HFFc6 (cell line): Measurements from ENCODE around the gene TMEM132D. TPM values are rescaled to one million over a fixed set of nuclear protein-coding genes. Genes with fewer than 3 reads are reported as not detected.

Experiments used
- DNase-seq: peaks from one replicate; pipeline ENCODE4 v3.0.0-alpha.2; 2018
- H3K27ac Mint-ChIP-seq: 2 replicates; pipeline ENCODE4 v1.8.0; 2020; ENCODE audit warnings: mild to moderate bottlenecking, mixed read lengths
- H3K27me3 Mint-ChIP-seq: 2 replicates; pipeline ENCODE4 v1.8.0; 2021; ENCODE audit warnings: mild to moderate bottlenecking, moderate library complexity, mixed read lengths; ENCODE audit not compliant: insufficient read depth
- H3K36me3 Mint-ChIP-seq: 2 replicates; pipeline ENCODE4 v1.8.0; 2021; ENCODE audit warnings: low read depth, mixed read lengths
- H3K4me1 Mint-ChIP-seq: 2 replicates; pipeline ENCODE4 v1.8.0; 2020; ENCODE audit warnings: low read depth, mixed read lengths
- H3K4me3 Mint-ChIP-seq: 2 replicates; pipeline ENCODE4 v1.8.0; 2020; ENCODE audit warnings: mild to moderate bottlenecking, moderate library complexity, mixed read lengths
- H3K9me3 Mint-ChIP-seq: 2 replicates; pipeline ENCODE4 v1.8.0; 2020; ENCODE audit warnings: mild to moderate bottlenecking, mixed read lengths
- total RNA-seq, 6 experiments: library from RNA; stranded (reverse); fragmentation: NEBNext Ultra II Directional; extraction: Animal tissue kit (Norgen Biotek cat#: 25700); gene quantifications; 2 replicates in 1 of 6; 3 replicates in 5 of 6; pipeline ENCODE4 v1.2.3, GENCODE V29; 2021
- TF ChIP-seq, protein P1 (sequence below): fragments of 200-600 bp; sonication (generic); IDR thresholded peaks from 2 replicates; pipeline ENCODE4 v1.5.0; 2021; ENCODE audit warnings: antibody characterized with exemption, mild to moderate bottlenecking

TMEM132D gene
- total RNA-seq, 6 experiments from 2014 or later: not detected

- Mint-ChIP-seq H3K27me3 (no peaks in the 10 kb centered on the region), H3K4me3 (no peak overlapping the region), H3K4me1 (no peaks in the 10 kb centered on the region), H3K9me3 (peaks cover 68% of the 10 kb centered on the region), H3K27ac (no peak overlapping the region), H3K36me3 (0 out of 2 replicates have a peak, but pooled peaks cover 5% of the 10 kb centered on the region)
- TF ChIP-seq, protein P1, sequence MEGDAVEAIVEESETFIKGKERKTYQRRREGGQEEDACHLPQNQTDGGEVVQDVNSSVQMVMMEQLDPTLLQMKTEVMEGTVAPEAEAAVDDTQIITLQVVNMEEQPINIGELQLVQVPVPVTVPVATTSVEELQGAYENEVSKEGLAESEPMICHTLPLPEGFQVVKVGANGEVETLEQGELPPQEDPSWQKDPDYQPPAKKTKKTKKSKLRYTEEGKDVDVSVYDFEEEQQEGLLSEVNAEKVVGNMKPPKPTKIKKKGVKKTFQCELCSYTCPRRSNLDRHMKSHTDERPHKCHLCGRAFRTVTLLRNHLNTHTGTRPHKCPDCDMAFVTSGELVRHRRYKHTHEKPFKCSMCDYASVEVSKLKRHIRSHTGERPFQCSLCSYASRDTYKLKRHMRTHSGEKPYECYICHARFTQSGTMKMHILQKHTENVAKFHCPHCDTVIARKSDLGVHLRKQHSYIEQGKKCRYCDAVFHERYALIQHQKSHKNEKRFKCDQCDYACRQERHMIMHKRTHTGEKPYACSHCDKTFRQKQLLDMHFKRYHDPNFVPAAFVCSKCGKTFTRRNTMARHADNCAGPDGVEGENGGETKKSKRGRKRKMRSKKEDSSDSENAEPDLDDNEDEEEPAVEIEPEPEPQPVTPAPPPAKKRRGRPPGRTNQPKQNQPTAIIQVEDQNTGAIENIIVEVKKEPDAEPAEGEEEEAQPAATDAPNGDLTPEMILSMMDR: no peak
- no peak for DNase-seq
These were observed 540.8 kb downstream of the TMEM132D start for GRCh38 chr12:129363041-129363440.

DNA sequence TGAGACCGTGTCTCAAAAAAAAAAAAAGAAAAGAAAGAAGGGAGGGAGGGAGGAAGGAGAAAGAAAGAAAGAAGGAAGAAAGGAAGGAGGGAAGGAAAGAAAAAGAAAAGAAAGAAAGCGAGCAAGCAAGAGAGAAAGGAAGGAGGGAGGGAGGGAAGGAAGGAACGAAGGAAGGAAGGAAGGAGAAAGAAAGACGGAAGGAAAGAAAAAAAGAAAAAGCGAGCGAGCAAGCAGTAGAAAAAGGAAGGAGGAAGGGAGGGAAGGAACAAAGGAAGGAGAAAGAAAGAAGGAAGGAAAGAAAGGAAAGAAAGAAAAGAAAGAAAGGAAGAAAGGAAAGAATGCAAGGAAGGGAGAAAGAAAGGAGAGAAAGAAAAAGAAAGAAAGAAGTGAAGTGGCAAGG, 546.6 kb downstream of the TMEM132D start:
- Mint-ChIP-seq H3K4me1 (no peaks in the 10 kb centered on the region), H3K27ac (no peak overlapping the region), H3K4me3 (no peak overlapping the region), H3K9me3 (peaks cover 71% of the 10 kb centered on the region), H3K27me3 (no peaks in the 10 kb centered on the region; the same call in 1 of the 2 replicates), H3K36me3 (no peaks in the 10 kb centered on the region)
- no peak for DNase-seq
- TF ChIP-seq, protein P1: no peak

DNA sequence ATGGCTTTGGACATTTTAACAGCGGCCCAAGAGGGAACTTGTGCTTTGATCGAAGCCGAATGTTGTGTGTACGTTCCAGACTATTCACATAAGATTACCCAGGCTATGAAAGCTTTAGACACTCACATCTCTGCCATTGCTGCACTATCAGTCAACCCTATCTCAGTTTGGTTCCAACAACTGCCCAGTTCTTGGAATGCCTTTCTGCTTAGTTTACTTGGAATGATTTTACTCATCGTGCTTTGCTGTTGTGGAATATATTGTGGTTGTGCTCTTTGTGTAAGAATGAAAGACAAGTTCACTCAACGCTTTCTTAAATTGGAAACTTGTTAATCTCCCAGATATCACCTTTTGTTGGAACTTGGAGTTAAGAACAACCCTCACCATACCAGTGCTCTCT, 552.3 kb downstream of the TMEM132D start:
- no peaks in the 10 kb centered on the region; the same call in 1 of the 2 replicates for H3K27me3 Mint-ChIP-seq
- TF ChIP-seq, protein P1: no peak
- no peaks in the 10 kb centered on the region for H3K36me3 Mint-ChIP-seq
- no peak for DNase-seq
- H3K4me1 Mint-ChIP-seq: no peaks in the 10 kb centered on the region
- H3K27ac Mint-ChIP-seq: no peak overlapping the region
- H3K4me3 Mint-ChIP-seq: no peak overlapping the region
- peaks cover 76% of the 10 kb centered on the region for H3K9me3 Mint-ChIP-seq

- Mint-ChIP-seq H3K27ac (no peak overlapping the region), H3K4me1 (no peaks in the 10 kb centered on the region), H3K36me3 (no peaks in the 10 kb centered on the region; the same call in 1 of the 2 replicates), H3K9me3 (peaks cover 59% of the 10 kb centered on the region), H3K4me3 (no peak overlapping the region), H3K27me3 (no peaks in the 10 kb centered on the region; the same call in 1 of the 2 replicates)
- TF ChIP-seq, protein P1: no peak
- DNase-seq: no peak
These were observed 564.5 kb downstream of the TMEM132D start for GRCh38 chr12:129339336-129339735.

- peaks cover 62% of the 10 kb centered on the region for H3K9me3 Mint-ChIP-seq
- DNase-seq: no peak
- no peaks in the 10 kb centered on the region; the same call in 1 of the 2 replicates for H3K27me3 Mint-ChIP-seq
- H3K4me3 Mint-ChIP-seq: no peak overlapping the region
- no peak overlapping the region for H3K27ac Mint-ChIP-seq
- TF ChIP-seq, protein P1: no peak
- H3K4me1 Mint-ChIP-seq: no peaks in the 10 kb centered on the region
- H3K36me3 Mint-ChIP-seq: no peaks in the 10 kb centered on the region
These were observed 566.4 kb downstream of the TMEM132D start for GRCh38 chr12:129337413-129337812.

GRCh38 chr12:129335773-129336172, 568.1 kb downstream of the TMEM132D start:
- Mint-ChIP-seq H3K9me3 (peaks cover 65% of the 10 kb centered on the region), H3K36me3 (0 out of 2 replicates have a peak, but pooled peaks cover 3% of the 10 kb centered on the region), H3K27me3 (no peaks in the 10 kb centered on the region; the same call in 1 of the 2 replicates), H3K4me1 (no peaks in the 10 kb centered on the region), H3K4me3 (no peak overlapping the region), H3K27ac (no peak overlapping the region)
- no peak for DNase-seq
- TF ChIP-seq, protein P1: no peak
